Endothelial cell of umbilical vein (primary cell): ENCODE data around the gene STEAP1. TPM values are rescaled to one million over a fixed set of nuclear protein-coding genes. Genes with fewer than 3 reads are reported as not detected.

Experiments
- BruUV-seq: library from RNA; stranded (reverse); fragments of 400-500 nt; replicated peaks from 2 replicates; lab custom pipeline; 2021; lab: Mats Ljungman, UMichigan
- CTCF ChIA-PET: fragments of 300-600, 350-600 bp; sonication (Branson Sonifier 250); formaldehyde crosslinking; loops from one replicate; lab custom pipeline; 2021; ENCODE audit warnings: antibody characterized with exemption, inconsistent platforms; lab: Charles Lee
- POLR2A ChIA-PET: fragments of 300-600, 350-600 bp; sonication (Branson Sonifier 250); formaldehyde crosslinking; loops from one replicate; lab custom pipeline; 2021; ENCODE audit warnings: antibody characterized with exemption, inconsistent platforms; lab: Charles Lee
- DNase-seq: peaks from one replicate; pipeline ENCODE4 v3.0.0-alpha.2; 2011; ENCODE audit warnings: low read depth, low spot score
- FAIRE-seq: peaks from 2 replicates; lab custom pipeline; 2011; peaks lifted over from hg19 to GRCh38; lab: Jason Lieb, UNC
- H2AFZ ChIP-seq: 2 replicates; pipeline ENCODE4 v1.6.0; 2012; ENCODE audit warnings: low read depth, low read length, control low read depth, inconsistent platforms
- H3K27ac ChIP-seq: 2 replicates; pipeline ENCODE4 v1.5.1; 2011; ENCODE audit warnings: low read depth, mild to moderate bottlenecking, control low read depth, low read length, moderate library complexity; ENCODE audit not compliant: insufficient read depth
- H3K27me3 ChIP-seq, 2 experiments: 2 replicates each; pipeline versions ENCODE4 v1.6.0 to v1.6.1; 2011; ENCODE audit warnings: low read length in 2 of 2, mixed read lengths in 1 of 2; ENCODE audit not compliant: control insufficient read depth in 2 of 2, insufficient read depth in 2 of 2
- H3K36me3 ChIP-seq, 2 experiments: 2 replicates in 1 of 2; 3 replicates in 1 of 2; pipeline ENCODE4 v1.5.1; 2011; ENCODE audit warnings: low read length in 2 of 2, mild to moderate bottlenecking in 1 of 2, moderate library complexity in 1 of 2; ENCODE audit not compliant: control insufficient read depth in 2 of 2, insufficient read depth in 2 of 2; ENCODE audit errors: extremely low read depth in 1 of 2
- H3K4me1 ChIP-seq: 3 replicates; pipeline ENCODE4 v1.5.1; 2011; ENCODE audit warnings: mild to moderate bottlenecking, low read length; ENCODE audit not compliant: control insufficient read depth, insufficient read depth; ENCODE audit errors: extremely low read depth
- H3K4me2 ChIP-seq: 2 replicates; pipeline ENCODE4 v1.6.1; 2011; ENCODE audit warnings: low read length, control low read depth, mixed read lengths; ENCODE audit not compliant: insufficient read depth
- H3K4me3 ChIP-seq, 3 experiments: fragments of 200-600 bp in 1 of 3; sonication (generic), shearing (Covaris generic) in 1 of 3; replicated peaks in 1 of 3; 2 replicates each; pipeline ENCODE4 v1.5.1; 2011 to 2016; ENCODE audit warnings: control low read depth in 3 of 3, low read length in 3 of 3, mild to moderate bottlenecking in 2 of 3, inconsistent platforms in 1 of 3, low read depth in 1 of 3, moderate library complexity in 1 of 3; ENCODE audit not compliant: insufficient read depth in 1 of 3
- H3K79me2 ChIP-seq: 2 replicates; pipeline ENCODE4 v1.6.0; 2012; ENCODE audit warnings: low read length, inconsistent platforms; ENCODE audit not compliant: control insufficient read depth, insufficient read depth
- H3K9ac ChIP-seq: replicated peaks from 2 replicates; pipeline ENCODE3; 2011; ENCODE audit warnings: low read length, control low read depth; ENCODE audit not compliant: insufficient read depth; ENCODE audit errors: extremely low read depth
- H3K9me1 ChIP-seq: replicated peaks from 3 replicates; pipeline ENCODE4 v1.6.0; 2011; ENCODE audit warnings: mild to moderate bottlenecking, low read length; ENCODE audit not compliant: control insufficient read depth, insufficient read depth; ENCODE audit errors: extremely low read depth
- H3K9me3 ChIP-seq: replicated peaks from 2 replicates; pipeline ENCODE4 v1.5.1; 2012; ENCODE audit warnings: low read length, inconsistent platforms; ENCODE audit not compliant: control insufficient read depth, insufficient read depth
- H4K20me1 ChIP-seq: replicated peaks from 2 replicates; pipeline ENCODE3; 2011; ENCODE audit warnings: mild to moderate bottlenecking, low read length; ENCODE audit not compliant: control insufficient read depth, insufficient read depth; ENCODE audit errors: extremely low read depth
- EZH2 ChIP-seq: IDR thresholded peaks from 2 replicates; pipeline ENCODE4 v1.6.1; 2012; ENCODE audit warnings: borderline replicate concordance, low read depth, mild to moderate bottlenecking, moderate library complexity, low read length, inconsistent platforms; ENCODE audit not compliant: severe bottlenecking
- FOS ChIP-seq: IDR thresholded peaks from 2 replicates; pipeline ENCODE4 v1.6.1; 2011; ENCODE audit warnings: mild to moderate bottlenecking, low read length, moderate library complexity, borderline replicate concordance; ENCODE audit not compliant: insufficient read depth
- GATA2 ChIP-seq: IDR thresholded peaks from 2 replicates; pipeline ENCODE4 v1.7.0; 2011; ENCODE audit warnings: low read depth, mild to moderate bottlenecking, moderate library complexity, mixed read lengths, low read length; ENCODE audit not compliant: insufficient read length, insufficient read depth
- JUN ChIP-seq: IDR thresholded peaks from 2 replicates; pipeline ENCODE4 v1.6.1; 2011; ENCODE audit warnings: borderline replicate concordance, low read depth; ENCODE audit not compliant: insufficient read length, insufficient read depth
- MYC ChIP-seq: IDR thresholded peaks from one replicate; pipeline ENCODE4 v1.6.1; 2011; ENCODE audit warnings: mild to moderate bottlenecking, low read depth, low read length
- POLR2A ChIP-seq: IDR thresholded peaks from 2 replicates; pipeline ENCODE4 v1.6.1; 2012; ENCODE audit warnings: low read depth, mild to moderate bottlenecking, control low read depth, low read length
- POLR2AphosphoS5 ChIP-seq: IDR thresholded peaks from 2 replicates; pipeline ENCODE4 v1.6.1; 2012; ENCODE audit warnings: low read depth, mild to moderate bottlenecking, control low read depth, low read length, moderate library complexity; ENCODE audit not compliant: insufficient read depth
- dilution Hi-C: fragments of 300-500 bp; cut with MboI; formaldehyde crosslinking; loops from one replicate; pipeline ENCODE4 v1.15.0; 2019; ENCODE audit warnings: low sequenced_read_pairs; ENCODE audit not compliant: extremely low pct_ligation_motif_present
- intact Hi-C: fragments of 100-400 bp; cut with micrococcal nuclease; formaldehyde crosslinking; loops from one replicate; pipeline ENCODE4 v1.10.0; 2022
- polyA plus RNA-seq, 4 experiments: library from polyadenylated mRNA; depleted of rRNA in 3 of 4; stranded (reverse) in 3 of 4; unstranded in 1 of 4; fragments of >200 nt; gene quantifications; 2 replicates each; pipeline versions ENCODE4 v1.2.1 to v1.2.3, GENCODE V29; 2011 to 2012; ENCODE audit warnings: missing spikeins in 1 of 4
- total RNA-seq: library from RNA; stranded (reverse); gene quantifications from 2 replicates; pipeline ENCODE4 v1.2.3, GENCODE V29; 2021
- TF ChIP-seq, protein P1 (sequence below): IDR thresholded peaks from 2 replicates; pipeline ENCODE4 v1.6.1; 2011; ENCODE audit not compliant: insufficient read depth, insufficient read length
- TF ChIP-seq, protein P2 (sequence below), 2 donors: IDR thresholded peaks; 1 replicate in 1 of 2; 2 replicates in 1 of 2; pipeline ENCODE4 v1.5.1; 2011; ENCODE audit warnings: low read length in 2 of 2, mild to moderate bottlenecking in 2 of 2, moderate library complexity in 2 of 2, control low read depth in 1 of 2, inconsistent platforms in 1 of 2, low read depth in 1 of 2; ENCODE audit not compliant: insufficient read depth in 1 of 2; ENCODE audit errors: extremely low read depth in 1 of 2

STEAP1 gene
- total and polyA plus RNA-seq, 2 donors (not counting 3 experiments of a cell fraction or from before 2014, with no cell fraction given) = 35.0 to 42.7 TPM

DNA sequence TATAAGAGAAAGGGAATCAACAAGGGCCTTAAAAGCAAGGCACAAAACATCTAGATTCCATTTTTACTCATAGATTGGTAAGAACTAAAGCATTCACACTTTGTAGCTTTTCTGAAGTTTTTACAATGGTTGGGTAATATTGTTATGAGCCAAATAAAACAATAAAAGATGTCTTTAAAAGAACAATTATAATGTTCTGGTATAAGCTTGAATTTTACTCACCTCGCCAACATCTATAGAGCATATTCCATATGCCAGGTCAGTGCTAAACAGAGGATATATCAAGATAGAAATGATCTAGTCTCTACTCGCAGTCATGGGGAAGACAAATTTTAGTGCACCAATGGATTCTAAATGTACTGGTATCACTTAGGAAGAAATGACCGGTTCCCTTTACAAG lies 11.9 kb downstream of the STEAP1 start:
- Histone ChIP-seq H3K9me3 (no peaks in the 10 kb centered on the region), H3K27ac (no peak overlapping the region), H3K4me3 (no peak overlapping the region), H3K4me2 (no peak overlapping the region), H3K4me1 (peaks cover 8% of the 10 kb centered on the region), H3K79me2 (no peaks in the 10 kb centered on the region), H3K9me1 (no peaks in the 10 kb centered on the region), H3K36me3 (peaks cover 6 to 8% of the 10 kb centered on the region in 2 experiments), H4K20me1 (no peaks in the 10 kb centered on the region), H2AFZ (no peak overlapping the region), H3K27me3 (no peaks in the 10 kb centered on the region), H3K9ac (no peak overlapping the region)
- DNase-seq (no peak), FAIRE-seq (no peak)
- BruUV-seq = no TSS peak
- dilution Hi-C loops (no loop called here), intact Hi-C loops (loop anchor here (5.0 kb wide), 1 partner anchor 246 kb away; no protein-coding TSS in a partner anchor)
- POLR2A ChIA-PET = no interaction called here
- TF ChIP-seq, protein P1, sequence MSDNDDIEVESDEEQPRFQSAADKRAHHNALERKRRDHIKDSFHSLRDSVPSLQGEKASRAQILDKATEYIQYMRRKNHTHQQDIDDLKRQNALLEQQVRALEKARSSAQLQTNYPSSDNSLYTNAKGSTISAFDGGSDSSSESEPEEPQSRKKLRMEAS = no peak
- TF ChIP-seq, protein P2, sequence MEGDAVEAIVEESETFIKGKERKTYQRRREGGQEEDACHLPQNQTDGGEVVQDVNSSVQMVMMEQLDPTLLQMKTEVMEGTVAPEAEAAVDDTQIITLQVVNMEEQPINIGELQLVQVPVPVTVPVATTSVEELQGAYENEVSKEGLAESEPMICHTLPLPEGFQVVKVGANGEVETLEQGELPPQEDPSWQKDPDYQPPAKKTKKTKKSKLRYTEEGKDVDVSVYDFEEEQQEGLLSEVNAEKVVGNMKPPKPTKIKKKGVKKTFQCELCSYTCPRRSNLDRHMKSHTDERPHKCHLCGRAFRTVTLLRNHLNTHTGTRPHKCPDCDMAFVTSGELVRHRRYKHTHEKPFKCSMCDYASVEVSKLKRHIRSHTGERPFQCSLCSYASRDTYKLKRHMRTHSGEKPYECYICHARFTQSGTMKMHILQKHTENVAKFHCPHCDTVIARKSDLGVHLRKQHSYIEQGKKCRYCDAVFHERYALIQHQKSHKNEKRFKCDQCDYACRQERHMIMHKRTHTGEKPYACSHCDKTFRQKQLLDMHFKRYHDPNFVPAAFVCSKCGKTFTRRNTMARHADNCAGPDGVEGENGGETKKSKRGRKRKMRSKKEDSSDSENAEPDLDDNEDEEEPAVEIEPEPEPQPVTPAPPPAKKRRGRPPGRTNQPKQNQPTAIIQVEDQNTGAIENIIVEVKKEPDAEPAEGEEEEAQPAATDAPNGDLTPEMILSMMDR (IDR thresholded peaks at IDR 0.05; ENCODE audit: extremely low read depth in 1 of 2, insufficient read depth in 1 of 2, low read depth in 1 of 2, low read length in 2 of 2) = no peak
- TF ChIP-seq JUN = no peak
- TF ChIP-seq POLR2A = no peak
- TF ChIP-seq GATA2 = no peak
- TF ChIP-seq MYC = no peak
- TF ChIP-seq POLR2AphosphoS5 = no peak
- no peak for TF ChIP-seq EZH2
- TF ChIP-seq FOS = no peak
- CTCF ChIA-PET = interaction anchor here (1.5 to 1.9 kb wide), 3 partner anchors 9 to 262 kb away, joined by 5 to 9 read pairs (median 5); partner anchors contain the start of gene STEAP2
